ENCODE data around the gene SLC24A3.
"Not testable (repeated sequence)": the region's sequence is repeated elsewhere in the genome, so short reads cannot be mapped to it uniquely, and the experiment has no call there.

Gene SLC24A3

GRCh38 chr20:19673575-19673974, 461.1 kb downstream of the SLC24A3 start:
- DNase-seq (ENCODE audit: extremely low spot score), result no peak
- no peak for TF ChIP-seq SP1 (IDR thresholded peaks at IDR 0.05)
- no peak for TF ChIP-seq LEF1 (IDR thresholded peaks at IDR 0.05; ENCODE audit: borderline replicate concordance)
- TF ChIP-seq, protein P1, sequence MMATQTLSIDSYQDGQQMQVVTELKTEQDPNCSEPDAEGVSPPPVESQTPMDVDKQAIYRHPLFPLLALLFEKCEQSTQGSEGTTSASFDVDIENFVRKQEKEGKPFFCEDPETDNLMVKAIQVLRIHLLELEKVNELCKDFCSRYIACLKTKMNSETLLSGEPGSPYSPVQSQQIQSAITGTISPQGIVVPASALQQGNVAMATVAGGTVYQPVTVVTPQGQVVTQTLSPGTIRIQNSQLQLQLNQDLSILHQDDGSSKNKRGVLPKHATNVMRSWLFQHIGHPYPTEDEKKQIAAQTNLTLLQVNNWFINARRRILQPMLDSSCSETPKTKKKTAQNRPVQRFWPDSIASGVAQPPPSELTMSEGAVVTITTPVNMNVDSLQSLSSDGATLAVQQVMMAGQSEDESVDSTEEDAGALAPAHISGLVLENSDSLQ (IDR thresholded peaks at IDR 0.05), result no peak
- TF ChIP-seq ARNT (IDR thresholded peaks at IDR 0.05), result no peak
- CTCF ChIA-PET, result no interaction called here
- POLR2A ChIA-PET, result no interaction called here

- TF ChIP-seq TARDBP (IDR thresholded peaks at IDR 0.05) (no peak), FOXK2 (IDR thresholded peaks at IDR 0.05) (no peak), ELF4 (IDR thresholded peaks at IDR 0.05) (no peak), L3MBTL2 (conservative IDR thresholded peaks at IDR 0.05) (no peak), FOXM1 (IDR thresholded peaks at IDR 0.05; ENCODE audit: borderline replicate concordance) (no peak), CTBP1 (IDR thresholded peaks at IDR 0.05; ENCODE audit: borderline replicate concordance) (no peak), NFRKB (IDR thresholded peaks at IDR 0.05) (no peak), FOXA1 (IDR thresholded peaks at IDR 0.05) (no peak), SP1 (IDR thresholded peaks at IDR 0.05) (no peak), SUZ12 (IDR thresholded peaks at IDR 0.05) (no peak), LEF1 (IDR thresholded peaks at IDR 0.05; ENCODE audit: borderline replicate concordance) (no peak), ARNT (IDR thresholded peaks at IDR 0.05) (no peak)
- TF ChIP-seq, protein P1 (IDR thresholded peaks at IDR 0.05), result no peak
- ChIA-PET CTCF (no interaction called here), POLR2A (no interaction called here)
- DNase-seq (ENCODE audit: extremely low spot score), result no peak
These were observed 463.8 kb downstream of the SLC24A3 start for GRCh38 chr20:19676202-19676601.

- DNase-seq (ENCODE audit: extremely low spot score), result no peak
- ChIA-PET CTCF (interaction anchor here (0.6 kb wide), 1 partner anchor 1005 kb away, joined by 4 read pairs; no protein-coding TSS in a partner anchor), POLR2A (no interaction called here)
- no peak for TF ChIP-seq SUZ12 (IDR thresholded peaks at IDR 0.05)
- no peak for TF ChIP-seq FOXM1 (IDR thresholded peaks at IDR 0.05; ENCODE audit: borderline replicate concordance)
- TF ChIP-seq LEF1 (IDR thresholded peaks at IDR 0.05; ENCODE audit: borderline replicate concordance), result no peak
- TF ChIP-seq L3MBTL2 (conservative IDR thresholded peaks at IDR 0.05), result no peak
- no peak for TF ChIP-seq CTBP1 (IDR thresholded peaks at IDR 0.05; ENCODE audit: borderline replicate concordance)
- TF ChIP-seq, protein P1 (IDR thresholded peaks at IDR 0.05), result no peak
- TF ChIP-seq FOXA1 (IDR thresholded peaks at IDR 0.05), result no peak
- TF ChIP-seq BHLHE40 (IDR thresholded peaks at IDR 0.05; ENCODE audit: borderline replicate concordance), result no peak
- TF ChIP-seq ZNF384 (IDR thresholded peaks at IDR 0.05), result no peak
- no peak for TF ChIP-seq SP1 (IDR thresholded peaks at IDR 0.05)
- no peak for TF ChIP-seq FOXK2 (IDR thresholded peaks at IDR 0.05)
- TF ChIP-seq TARDBP (IDR thresholded peaks at IDR 0.05), result no peak
- TF ChIP-seq ARNT (IDR thresholded peaks at IDR 0.05), result no peak
- TF ChIP-seq NFRKB (IDR thresholded peaks at IDR 0.05), result no peak
- no peak for TF ChIP-seq HDGF (IDR thresholded peaks at IDR 0.05; ENCODE audit: borderline replicate concordance)
- TF ChIP-seq ELF4 (IDR thresholded peaks at IDR 0.05), result no peak
These were observed 464.9 kb downstream of the SLC24A3 start for GRCh38 chr20:19677336-19677735.

GRCh38 chr20:19678591-19678990, 466.1 kb downstream of the SLC24A3 start:
- POLR2A ChIA-PET; DNase-seq (ENCODE audit: extremely low spot score); CTCF ChIA-PET: not testable (repeated sequence)

GRCh38 chr20:19679900-19680495, 467.6 kb downstream of the SLC24A3 start:
- no peak for DNase-seq (ENCODE audit: extremely low spot score)
- ChIA-PET POLR2A (no interaction called here), CTCF (no interaction called here)
- TF ChIP-seq SP1 (IDR thresholded peaks at IDR 0.05) (no peak), LEF1 (IDR thresholded peaks at IDR 0.05; ENCODE audit: borderline replicate concordance) (no peak), ARNT (IDR thresholded peaks at IDR 0.05) (no peak), FOXM1 (IDR thresholded peaks at IDR 0.05; ENCODE audit: borderline replicate concordance) (no peak), FOXK2 (IDR thresholded peaks at IDR 0.05) (no peak), TARDBP (IDR thresholded peaks at IDR 0.05) (no peak), NFRKB (IDR thresholded peaks at IDR 0.05) (no peak), SUZ12 (IDR thresholded peaks at IDR 0.05) (no peak)

DNA sequence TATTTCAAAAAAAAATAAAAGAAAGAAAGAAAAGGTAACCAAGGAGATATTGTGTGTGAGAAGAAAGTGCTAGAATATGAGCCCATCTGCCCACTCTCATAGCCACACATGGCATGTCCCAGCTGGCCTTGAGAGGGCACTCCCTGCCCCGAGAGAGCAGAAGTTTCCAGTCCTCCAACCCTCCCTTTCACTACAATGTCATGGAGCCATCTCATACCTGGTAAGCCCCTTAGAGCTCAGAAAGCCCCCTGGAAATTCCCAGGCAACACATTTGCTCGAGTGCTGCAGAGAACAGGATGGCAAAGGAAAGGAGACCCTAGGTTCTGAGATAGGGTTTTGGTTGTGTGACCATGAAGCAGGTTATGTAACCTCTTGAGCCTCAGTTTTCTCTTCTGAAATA, 469.8 kb downstream of the SLC24A3 start:
- TF ChIP-seq SP1 (IDR thresholded peaks at IDR 0.05), result no peak
- TF ChIP-seq NFRKB (IDR thresholded peaks at IDR 0.05), result no peak
- DNase-seq (ENCODE audit: extremely low spot score), result no peak
- ChIA-PET POLR2A (no interaction called here), CTCF (no interaction called here)

DNA sequence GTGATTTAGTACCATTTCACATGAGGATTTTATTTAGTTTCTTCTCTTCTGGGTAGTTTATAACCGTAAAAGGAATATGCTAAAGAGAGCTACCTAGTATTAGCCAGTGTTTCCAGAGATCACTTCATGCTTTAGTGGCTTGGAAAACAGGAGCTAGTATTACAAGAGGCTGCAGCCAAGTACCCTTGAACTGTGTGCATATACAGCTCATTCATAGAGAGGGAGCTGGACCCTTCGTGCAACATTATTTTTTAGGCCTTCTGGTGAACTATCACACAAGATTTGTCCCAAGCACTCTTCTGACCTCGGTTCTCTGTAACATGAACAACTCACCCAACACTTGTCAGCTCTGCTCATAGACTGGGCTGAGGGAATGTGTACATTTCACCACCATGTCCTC, 470.7 kb downstream of the SLC24A3 start:
- DNase-seq (ENCODE audit: extremely low spot score), result no peak
- ChIA-PET CTCF (no interaction called here), POLR2A (no interaction called here)
- TF ChIP-seq SP1 (IDR thresholded peaks at IDR 0.05) (no peak), FOXA1 (IDR thresholded peaks at IDR 0.05) (no peak), FOXM1 (IDR thresholded peaks at IDR 0.05; ENCODE audit: borderline replicate concordance) (no peak), CTBP1 (IDR thresholded peaks at IDR 0.05; ENCODE audit: borderline replicate concordance) (no peak), ELF4 (IDR thresholded peaks at IDR 0.05) (no peak), ARNT (IDR thresholded peaks at IDR 0.05) (no peak), HDGF (IDR thresholded peaks at IDR 0.05; ENCODE audit: borderline replicate concordance) (no peak), SUZ12 (IDR thresholded peaks at IDR 0.05) (no peak), TARDBP (IDR thresholded peaks at IDR 0.05) (no peak)
